Ramos (cell line): ENCODE data around the gene UACA.

Experiments
- in situ Hi-C: fragments of 300-500 bp; cut with MboI; formaldehyde crosslinking; loops from one replicate; pipeline ENCODE4 v1.14.3; 2022; ENCODE audit warnings: low sequenced_read_pairs; ENCODE audit not compliant: unreplicated experiment

Gene UACA

GRCh38 chr15:70783610-70784022 is 20.3 kb upstream of the UACA start:
- in situ Hi-C loops, result no loop called here

- in situ Hi-C loops, result no loop called here
Measured at GRCh38 chr15:70783041-70783440, 19.7 kb upstream of the UACA start.

- in situ Hi-C loops, result no loop called here
Measured at GRCh38 chr15:70781236-70781635, 17.9 kb upstream of the UACA start.

GRCh38 chr15:70778258-70779076 is 15.1 kb upstream of the UACA start:
- in situ Hi-C loops, result no loop called here

GRCh38 chr15:70777170-70777926 is 14.0 kb upstream of the UACA start:
- in situ Hi-C loops, result no loop called here

- in situ Hi-C loops, result no loop called here
Measured at GRCh38 chr15:70775160-70775559, 11.8 kb upstream of the UACA start.

- in situ Hi-C loops, result no loop called here
Measured at GRCh38 chr15:70772402-70772801, 9.0 kb upstream of the UACA start.

- in situ Hi-C loops, result no loop called here
Measured at GRCh38 chr15:70770863-70771262, 7.5 kb upstream of the UACA start.

- in situ Hi-C loops, result no loop called here
Measured at GRCh38 chr15:70768257-70768883, 5.0 kb upstream of the UACA start.

- in situ Hi-C loops, result no loop called here
Measured at GRCh38 chr15:70767667-70768066, 4.3 kb upstream of the UACA start.

GRCh38 chr15:70766597-70766996 is 3.2 kb upstream of the UACA start:
- in situ Hi-C loops, result no loop called here

- in situ Hi-C loops, result no loop called here
Measured at GRCh38 chr15:70765504-70766281, 2.3 kb upstream of the UACA start.

- in situ Hi-C loops, result no loop called here
Measured at GRCh38 chr15:70763950-70764730, 782 bp upstream of the UACA start.

GRCh38 chr15:70762469-70763119 is 764 bp downstream of the UACA start:
- in situ Hi-C loops, result no loop called here

GRCh38 chr15:70761931-70762468 is 1.4 kb downstream of the UACA start:
- in situ Hi-C loops, result no loop called here

- in situ Hi-C loops, result no loop called here
Measured at GRCh38 chr15:70761046-70761445, 2.3 kb downstream of the UACA start.

GRCh38 chr15:70758790-70759462 is 4.4 kb downstream of the UACA start:
- in situ Hi-C loops, result no loop called here

GRCh38 chr15:70757627-70758026 is 5.7 kb downstream of the UACA start:
- in situ Hi-C loops, result no loop called here
